Umbilical cord (tissue), 2 donors: ENCODE results near the gene HPGDS. TPM values are rescaled to one million over a fixed set of nuclear protein-coding genes. Genes with fewer than 3 reads are reported as not detected.
"Not testable (repeated sequence)": the region's sequence is repeated elsewhere in the genome, so short reads cannot be mapped to it uniquely, and the experiment has no call there.

ENCODE experiments used
- DNase-seq: peaks from one replicate; pipeline ENCODE4 v3.0.0-alpha.2; 2015; ENCODE audit warnings: low spot score
- total RNA-seq: library from RNA; depleted of rRNA; stranded (reverse); fragments of >200 nt; gene quantifications from one replicate; pipeline ENCODE4 v1.2.3, GENCODE V29; 2014; ENCODE audit warnings: low replicate concordance; ENCODE audit not compliant: insufficient read depth

The HPGDS gene
- total RNA-seq, 1 donor from 2014 or later, result 18.3 TPM

- DNase-seq, result no peak
These were observed 15.0 kb upstream of the HPGDS start for GRCh38 chr4:94357624-94358023.

- no peak for DNase-seq
These were observed 13.8 kb upstream of the HPGDS start for GRCh38 chr4:94356444-94356843.

- peak; percentile 17 for DNase-seq
These were observed 11.8 kb upstream of the HPGDS start for GRCh38 chr4:94354474-94354896.

DNA sequence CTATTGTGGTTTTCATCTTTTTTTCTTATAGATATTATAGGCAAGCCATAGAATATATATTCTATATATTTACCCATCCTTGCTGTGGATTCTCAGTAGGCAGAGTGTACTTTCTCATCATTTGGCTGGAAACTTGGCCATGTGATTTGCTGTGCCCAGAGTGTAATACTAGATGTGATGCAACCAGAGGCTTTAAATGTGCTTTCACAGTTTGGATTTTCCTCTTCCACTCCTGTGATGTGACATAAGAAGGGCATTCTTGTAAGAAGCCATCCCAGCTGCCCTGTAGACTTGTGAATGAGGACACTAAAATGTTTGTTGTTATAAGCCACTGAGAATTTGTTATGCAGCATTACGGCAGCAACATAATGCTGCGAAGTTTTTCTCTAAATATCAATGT is 10.4 kb upstream of the HPGDS start:
- no peak for DNase-seq

DNA sequence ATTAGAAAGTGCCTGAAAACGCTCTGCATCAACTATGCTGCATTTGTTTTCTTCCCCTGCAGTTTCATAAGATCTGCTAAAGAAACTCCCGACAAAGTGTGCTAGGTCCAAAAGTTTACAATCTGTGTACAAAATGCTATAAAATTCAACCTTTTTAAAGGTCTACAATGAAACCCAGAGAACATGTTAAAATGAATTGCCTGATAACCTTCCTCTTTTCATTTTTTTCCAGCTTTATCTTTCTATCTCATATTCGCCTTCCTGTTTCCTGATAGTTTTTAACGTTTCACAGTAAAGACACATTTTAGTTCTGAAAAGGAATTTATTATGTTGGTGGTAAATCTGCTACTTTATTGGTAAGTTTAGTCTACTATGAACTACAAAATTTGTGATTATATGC is 9.5 kb upstream of the HPGDS start:
- no peak for DNase-seq

DNA sequence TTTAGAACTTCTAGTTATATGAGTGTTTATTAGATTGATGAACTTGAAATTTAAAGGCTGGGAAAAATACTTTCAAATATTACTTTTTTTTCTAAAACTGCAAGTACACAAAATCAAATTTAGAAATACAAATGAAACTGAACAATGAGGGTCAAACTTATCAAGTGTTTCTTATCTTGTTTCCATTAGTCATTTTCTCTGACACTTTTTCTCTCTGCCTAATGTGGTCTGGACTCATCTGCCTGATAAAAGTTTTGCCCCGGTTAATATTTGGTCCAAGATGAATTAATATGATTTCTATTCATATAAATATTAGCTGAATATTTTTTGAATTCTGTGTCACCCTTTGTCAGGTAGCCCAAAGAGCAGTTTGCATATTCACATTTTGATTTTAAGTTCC is 8.7 kb upstream of the HPGDS start:
- DNase-seq, result no peak

DNA sequence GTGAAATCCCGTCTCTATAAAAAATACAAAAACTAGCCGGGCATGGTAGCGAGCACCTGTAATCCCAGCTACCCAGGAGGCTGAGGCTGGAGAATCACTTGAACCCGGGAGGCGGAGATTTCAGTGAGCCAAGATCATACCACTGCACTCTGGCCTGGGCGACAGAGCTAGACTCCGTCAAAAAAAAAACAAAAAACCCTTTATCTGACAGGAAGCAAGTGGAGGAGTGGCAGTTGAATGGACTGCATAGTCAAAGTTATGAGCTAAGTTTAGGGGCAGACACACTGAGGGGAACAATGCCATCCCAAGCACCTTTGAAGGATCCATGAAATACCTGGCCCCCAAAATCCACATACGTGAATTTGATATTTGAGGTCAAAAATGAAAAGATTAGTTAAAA is 7.5 kb upstream of the HPGDS start:
- DNase-seq, result no peak

DNA sequence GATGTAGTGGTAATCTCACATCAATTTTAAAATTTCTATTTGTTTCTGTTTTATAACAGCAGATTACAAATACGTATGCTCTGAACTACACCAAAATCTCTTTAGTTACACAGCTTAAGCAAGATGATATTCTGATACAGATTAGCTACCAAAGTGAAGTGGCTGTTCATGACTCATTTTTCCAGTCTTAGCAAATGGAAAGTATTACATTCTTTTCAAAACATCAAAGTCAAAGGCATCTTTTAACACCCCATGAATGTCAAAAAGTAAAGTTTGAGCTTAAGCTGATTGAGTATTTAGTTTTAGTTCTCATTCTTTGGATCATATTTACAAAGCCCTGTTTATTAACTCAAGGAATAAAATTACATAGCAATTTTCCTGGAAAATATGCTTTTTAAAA is 6.6 kb upstream of the HPGDS start:
- peak; percentile 91 for DNase-seq

- DNase-seq, result peak; percentile 68
These were observed 6.0 kb upstream of the HPGDS start for GRCh38 chr4:94348666-94349065.

DNA sequence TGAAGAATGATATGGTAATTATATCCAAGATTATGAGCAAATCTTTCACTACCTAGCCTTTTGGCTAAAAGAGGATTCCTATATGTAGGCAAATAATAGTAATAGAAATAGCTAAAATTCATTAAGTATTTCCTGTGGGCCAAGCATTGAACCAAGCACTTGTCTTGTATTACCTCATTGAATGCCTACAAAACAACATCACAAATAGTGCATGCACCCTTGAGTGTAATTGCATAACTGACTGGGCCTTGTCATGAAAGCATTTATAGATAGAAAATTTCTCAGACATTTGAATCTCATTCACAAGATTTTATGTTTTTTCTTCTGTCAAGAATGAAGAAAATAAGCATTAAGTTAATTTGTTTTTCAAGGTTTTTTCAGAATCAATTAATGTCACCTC is 3.9 kb upstream of the HPGDS start:
- DNase-seq, result no peak

DNA sequence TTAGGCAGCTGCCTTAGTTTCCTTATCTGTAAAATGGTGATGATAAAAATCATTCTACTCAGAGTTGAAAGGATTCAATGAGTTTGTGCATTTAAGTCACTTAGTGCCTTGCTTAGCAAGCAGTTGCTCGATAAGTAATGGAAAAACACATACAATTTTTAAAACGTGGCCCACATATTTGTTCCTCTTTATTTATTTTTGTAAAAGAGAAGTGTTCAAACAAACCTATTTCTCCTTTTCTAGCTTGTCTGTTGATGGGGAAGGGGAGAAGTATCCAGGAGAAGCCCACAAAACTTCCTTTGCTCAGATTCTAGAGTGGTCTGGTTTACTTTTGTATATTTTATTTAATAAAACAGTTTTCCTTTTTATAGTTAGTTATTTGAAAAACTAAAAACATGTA is 3.3 kb upstream of the HPGDS start:
- DNase-seq, result no peak

DNA sequence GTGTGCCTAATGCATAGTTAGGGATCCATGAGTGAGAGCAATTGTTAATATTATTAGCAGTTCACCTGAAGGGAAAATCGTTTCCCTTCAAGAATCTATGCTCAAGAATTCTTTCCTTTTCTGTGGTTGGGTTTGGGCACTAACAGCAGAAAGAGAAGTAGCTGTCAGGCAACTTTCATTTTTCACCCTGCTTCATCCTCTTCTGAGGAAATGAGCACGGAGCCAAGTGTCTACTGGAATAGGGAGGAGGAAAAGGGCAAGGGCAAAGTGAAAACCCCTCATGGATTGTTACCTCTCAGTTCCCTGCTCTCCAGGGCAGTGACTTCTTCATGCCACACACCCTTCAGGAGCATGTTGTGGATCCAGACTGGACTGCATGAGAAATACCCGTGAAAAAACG is 2.6 kb upstream of the HPGDS start:
- no peak for DNase-seq

DNA sequence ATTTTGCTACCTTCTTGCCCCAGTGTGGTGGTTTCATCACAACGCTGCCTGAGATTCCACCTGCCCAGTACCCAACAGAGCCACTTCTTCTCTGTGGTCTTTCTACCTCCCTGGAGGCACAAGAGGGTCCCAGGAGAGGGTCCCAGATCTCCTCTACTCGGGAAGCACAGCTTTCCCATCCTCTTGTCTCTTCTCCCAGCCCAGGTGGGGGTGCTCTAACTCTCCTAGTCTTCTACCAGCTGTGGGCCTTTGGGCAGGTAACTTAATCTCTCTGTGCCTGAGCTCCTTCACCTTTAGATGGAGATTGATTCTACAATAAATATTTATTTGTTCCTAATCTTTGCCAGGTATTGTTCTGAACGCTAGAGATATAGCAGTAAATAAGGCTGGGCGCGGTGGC is 1.8 kb upstream of the HPGDS start:
- no peak for DNase-seq

DNA sequence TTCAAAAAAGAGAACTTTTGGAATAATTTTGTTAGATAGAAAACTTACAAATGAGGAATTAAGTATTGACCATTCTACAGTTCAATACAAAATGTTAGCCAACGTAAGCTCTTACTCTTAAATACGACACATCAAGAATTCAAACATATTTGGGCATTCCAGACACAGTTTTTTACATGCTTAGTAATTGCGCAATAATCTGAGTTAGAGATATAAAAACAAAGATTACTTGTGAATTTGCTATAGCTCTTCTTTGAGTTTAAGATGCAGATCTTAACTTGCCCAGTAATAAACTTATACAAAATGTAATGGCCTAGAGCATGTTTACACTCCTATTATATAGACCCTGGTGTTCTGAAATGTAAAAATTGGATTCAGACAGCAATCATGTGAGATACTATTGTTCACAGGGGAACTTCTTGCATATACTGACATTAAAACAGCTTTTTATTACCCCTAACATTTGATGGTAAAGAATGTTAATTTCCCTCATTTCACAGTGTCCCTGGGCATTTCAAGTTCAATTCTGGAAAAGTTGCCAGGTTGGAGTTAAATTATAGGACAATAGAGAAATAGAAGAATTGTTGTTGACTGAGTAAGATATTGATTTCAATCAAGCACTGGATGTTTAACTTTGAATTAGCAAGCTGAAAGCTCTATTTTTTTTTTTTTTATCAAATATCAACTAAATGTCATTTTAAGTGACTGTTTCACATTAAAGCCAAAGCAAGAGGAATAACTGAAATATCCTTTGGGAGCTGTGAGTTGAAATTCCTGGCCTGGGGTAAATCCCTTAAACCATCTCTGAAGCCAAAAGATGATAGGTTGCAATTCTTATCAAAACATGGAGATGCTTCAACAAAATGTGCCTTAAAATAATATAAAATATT is 910 bp downstream of the HPGDS start:
- peak; percentile 84 for DNase-seq

DNA sequence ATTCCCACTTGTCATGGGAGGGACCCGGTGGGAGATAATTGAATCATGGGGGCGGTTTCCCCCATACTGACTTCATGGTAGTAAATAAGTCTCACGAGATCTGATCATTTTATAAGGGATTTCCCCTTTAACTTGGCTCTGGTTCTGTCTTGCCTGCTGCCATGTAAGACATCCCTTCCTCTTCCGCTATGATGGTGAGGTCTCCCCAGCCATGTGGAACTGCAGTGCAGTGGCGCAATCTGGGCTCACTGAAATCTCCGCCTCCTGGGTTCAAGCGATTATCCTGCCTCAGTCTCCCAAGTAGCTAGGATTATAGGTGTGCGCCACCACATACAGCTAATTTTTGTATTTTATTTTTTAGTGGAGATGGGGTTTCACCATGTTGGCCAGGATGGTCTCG is 2.9 kb downstream of the HPGDS start:
- DNase-seq, result no peak

- DNase-seq, result no peak
These were observed 3.8 kb downstream of the HPGDS start for GRCh38 chr4:94338681-94339351.

DNA sequence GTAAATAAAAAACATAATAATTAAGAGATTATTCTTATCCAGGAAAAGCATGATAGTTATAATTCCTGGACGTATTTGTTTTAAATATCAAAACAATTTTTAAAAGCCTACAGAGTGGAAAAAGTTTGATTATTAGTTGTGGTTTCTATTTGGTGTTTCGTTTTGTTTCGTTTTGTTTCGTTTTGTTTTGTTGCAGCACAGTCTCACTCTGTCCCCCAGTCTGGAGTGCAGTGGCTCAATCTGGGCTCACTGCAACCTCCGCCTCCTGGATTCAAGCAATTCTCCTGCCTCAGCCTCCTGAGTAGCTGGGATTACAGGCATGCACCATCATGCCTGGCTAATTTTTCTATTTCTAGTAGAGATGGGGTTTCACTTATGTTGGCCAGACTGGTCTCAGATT is 5.8 kb downstream of the HPGDS start:
- DNase-seq, result not testable (repeated sequence)

- no peak for DNase-seq
These were observed 6.3 kb downstream of the HPGDS start for GRCh38 chr4:94336303-94336702.

DNA sequence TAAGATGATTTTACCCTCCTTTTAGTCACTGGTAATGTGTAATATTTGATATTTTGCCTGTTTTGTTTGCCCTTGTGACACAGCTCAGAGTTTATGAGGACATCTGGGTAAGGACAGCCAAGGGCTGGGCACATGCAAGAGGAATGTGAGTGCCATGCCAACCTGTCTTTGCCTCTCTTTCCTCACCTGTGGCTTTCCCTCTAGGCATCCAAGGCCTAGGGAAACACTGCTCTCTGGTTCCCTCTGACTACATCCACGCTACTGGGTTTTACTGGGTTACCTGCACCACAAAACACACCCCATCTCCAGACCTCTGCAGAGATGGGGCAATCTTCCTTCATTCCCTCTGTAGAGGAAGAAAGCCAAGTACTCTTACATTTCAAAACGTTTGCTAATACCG is 7.7 kb downstream of the HPGDS start:
- DNase-seq, result no peak

GRCh38 chr4:94334476-94334875 is 8.2 kb downstream of the HPGDS start:
- no peak for DNase-seq

DNA sequence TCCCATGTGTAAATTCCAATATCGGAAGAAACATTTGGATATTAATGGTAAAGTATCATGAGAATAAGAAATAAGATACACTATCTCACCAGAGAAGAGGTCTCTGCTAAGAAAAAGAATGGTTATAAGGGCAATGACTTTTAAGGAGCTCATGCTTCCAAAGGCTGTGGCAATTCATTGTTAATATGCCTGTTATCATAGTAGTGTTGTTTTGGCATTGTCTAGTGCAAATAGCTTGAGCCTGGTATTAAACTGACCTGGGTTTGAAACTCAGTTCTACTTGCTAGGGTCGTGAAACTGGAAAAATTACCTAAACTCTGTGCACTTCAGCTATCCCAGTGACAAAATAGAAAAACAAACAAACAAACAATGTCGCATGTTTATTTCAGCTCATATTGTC is 8.8 kb downstream of the HPGDS start:
- no peak for DNase-seq

- no peak for DNase-seq
These were observed 9.5 kb downstream of the HPGDS start for GRCh38 chr4:94332983-94333590.

- DNase-seq, result no peak
These were observed 12.7 kb downstream of the HPGDS start for GRCh38 chr4:94329933-94330332.
